Amniotic epithelial cell (primary cell): Measurements from ENCODE around the gene NLRP1.
A peak's percentile ranks its signal among the peaks of the same experiment; 100 is the strongest.

ENCODE experiments used
- DNase-seq: peaks from one replicate; pipeline ENCODE4 v3.0.0-alpha.2; 2010; ENCODE audit warnings: low read depth

Gene NLRP1

DNA sequence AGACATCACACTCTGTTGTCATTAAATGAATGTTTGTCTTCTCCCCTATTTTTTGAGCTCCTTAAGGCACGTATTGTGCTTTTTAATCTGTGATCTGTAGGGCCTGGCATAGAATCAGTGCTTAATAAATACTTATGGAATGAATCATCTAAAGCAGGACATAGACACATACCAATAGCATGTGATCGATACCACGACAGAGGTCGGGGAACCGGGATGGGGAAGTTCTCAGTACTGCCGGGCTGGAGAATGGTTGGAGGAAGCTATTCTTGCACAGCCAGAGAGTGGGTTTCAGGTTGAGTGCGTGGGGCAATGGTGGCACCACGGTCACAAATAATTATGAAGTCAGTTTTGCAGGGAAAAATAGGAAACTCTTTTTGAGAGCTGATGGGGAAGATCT lies 26.8 kb downstream of the NLRP1 start:
- DNase-seq, result peak; percentile 9

DNA sequence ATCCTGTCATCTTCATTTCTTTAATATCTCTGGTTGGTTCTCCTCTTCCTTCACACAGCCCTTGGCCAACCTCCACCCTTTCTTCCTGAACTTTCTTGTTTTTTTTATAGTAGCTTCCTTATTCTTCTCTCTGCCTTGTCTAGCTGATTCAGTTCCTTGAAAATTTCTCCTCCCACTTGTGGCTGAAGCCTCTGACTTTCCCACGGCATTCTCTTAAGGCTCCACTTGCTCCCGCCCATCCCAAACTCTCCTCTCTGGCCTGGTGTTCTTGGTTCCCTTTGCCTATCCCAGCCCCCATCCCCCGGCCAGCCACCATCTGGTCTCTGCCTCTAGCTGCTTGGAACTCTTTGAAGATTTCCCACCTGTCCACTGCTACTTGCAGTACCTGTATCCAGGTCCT lies 29.1 kb downstream of the NLRP1 start:
- DNase-seq, result peak; percentile 52

DNA sequence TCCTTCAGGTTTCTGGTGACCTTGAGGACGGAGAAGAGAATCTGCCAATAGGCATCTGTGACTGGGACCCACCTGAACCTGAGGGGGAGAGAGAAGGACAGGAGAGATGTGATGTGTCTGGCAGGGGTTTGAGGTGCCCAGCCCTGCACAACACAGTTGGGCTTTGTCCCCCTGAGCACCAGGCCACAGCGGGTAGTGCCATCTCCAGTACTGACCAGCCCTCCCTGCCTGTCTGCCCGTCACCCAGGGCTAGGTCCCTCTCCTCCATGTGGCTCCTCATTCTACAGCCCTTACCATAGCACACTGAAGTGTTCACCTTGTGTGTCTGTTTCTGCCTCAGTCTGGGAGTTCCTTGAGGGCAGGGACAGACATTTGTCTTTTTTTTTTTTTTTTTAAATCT lies 30.8 kb downstream of the NLRP1 start:
- DNase-seq, result no peak

DNA sequence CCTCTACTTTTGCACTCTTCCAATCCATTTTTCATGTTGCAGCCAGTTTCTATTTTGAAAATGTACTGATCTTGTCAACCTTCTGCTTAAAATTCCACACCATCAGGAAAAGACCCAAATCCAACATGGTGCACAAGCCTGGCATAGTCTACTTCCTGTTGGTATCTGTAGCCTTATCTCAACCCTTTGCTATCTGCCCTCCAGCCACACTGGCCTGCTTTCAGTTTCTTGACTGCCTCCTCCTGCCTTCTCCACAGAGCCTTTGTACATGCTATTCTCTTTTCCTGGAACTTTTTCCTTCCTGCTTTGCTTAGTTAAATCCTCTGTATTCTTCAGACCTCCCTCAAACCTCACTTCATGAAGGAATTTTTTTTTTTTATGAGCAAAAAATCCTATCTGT lies 31.5 kb downstream of the NLRP1 start:
- DNase-seq, result no peak

DNA sequence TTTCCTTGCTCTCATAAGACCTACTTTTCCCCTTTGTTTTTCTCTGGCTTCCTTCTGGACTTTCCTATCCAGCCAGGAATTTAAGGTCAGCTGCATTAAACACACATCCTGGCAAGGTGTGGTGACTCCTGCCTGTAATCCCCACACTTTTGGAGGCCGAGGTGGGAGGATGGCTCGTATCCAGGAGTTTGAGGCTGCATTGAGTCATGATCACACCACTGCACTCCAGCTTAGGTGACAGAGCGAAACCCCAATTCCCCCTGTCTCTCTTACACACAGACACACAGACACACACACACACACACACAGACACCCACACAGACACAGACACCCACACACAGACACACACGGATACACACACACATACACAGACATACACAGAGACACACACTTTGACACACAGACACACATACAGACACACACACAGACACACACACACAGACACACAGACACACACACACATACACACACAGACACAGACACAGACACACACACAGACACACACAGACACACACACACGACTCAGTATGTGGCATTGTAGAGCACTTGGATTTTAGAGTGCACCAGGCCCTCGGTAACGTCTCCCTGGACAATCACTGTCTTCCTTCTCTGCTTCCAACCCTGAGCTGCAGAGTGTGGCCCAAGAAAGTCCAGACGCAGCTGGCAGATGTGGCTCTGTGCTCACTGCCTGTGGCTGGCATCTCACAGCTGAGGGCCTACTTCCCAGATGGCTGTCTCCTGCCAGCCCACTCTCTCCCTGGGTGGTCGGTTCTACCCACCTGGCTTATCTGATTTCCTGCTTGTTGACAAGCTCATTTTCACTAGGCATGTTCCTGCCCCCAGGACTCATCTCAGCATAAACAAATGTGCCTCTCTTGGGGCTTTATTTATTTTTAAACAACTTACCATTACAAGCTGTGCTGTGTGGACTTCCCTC lies 39.0 kb downstream of the NLRP1 start:
- peak; percentile 10 for DNase-seq

DNA sequence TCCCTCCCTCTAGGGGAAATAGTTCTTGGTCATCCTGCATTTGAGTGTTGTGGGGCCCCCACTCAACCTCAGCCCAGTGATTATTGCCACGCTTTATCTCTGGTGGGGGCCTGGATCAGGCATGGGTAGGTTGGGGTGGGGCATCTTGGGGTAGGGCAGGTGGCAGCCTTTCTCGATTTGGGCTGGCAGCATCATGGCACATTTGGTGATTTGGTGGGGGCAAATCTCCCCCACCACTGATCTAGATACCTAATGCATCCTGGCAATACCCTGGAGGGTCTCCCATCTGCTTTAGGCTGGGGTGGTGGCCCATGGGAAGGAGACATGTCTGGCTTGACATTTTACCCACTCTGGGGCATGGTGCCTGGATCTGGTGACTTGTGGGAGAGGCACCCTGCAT lies 40.2 kb downstream of the NLRP1 start:
- DNase-seq, result no peak

DNA sequence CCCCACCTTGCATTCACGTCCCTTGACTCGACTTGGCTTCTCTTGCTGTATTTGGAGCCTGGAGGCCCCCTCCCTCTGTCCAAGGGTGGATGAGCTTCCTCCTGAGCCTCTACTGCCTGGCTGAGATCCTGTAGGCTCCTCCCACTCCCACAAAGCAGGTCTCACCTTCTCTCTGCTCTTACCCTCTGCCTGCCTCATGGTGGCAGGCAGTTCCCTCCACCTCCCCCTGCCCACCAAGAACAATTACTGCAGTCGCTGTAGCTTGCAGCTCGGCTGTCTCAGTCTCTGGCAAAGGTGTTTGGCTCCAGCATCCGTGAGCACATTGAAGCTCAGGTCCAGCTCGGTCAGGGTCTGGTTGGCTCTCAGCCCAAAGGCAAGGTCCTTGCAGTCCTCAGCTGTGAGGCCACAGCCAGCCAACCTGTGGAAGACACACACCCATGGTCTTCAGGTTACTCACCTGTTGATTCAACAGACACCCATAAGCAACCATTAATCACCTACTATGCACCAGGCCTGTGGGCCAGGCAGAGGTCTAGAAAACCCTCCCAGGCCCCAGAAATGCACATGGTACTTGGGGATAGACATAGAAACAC lies 42.6 kb downstream of the NLRP1 start:
- no peak for DNase-seq

DNA sequence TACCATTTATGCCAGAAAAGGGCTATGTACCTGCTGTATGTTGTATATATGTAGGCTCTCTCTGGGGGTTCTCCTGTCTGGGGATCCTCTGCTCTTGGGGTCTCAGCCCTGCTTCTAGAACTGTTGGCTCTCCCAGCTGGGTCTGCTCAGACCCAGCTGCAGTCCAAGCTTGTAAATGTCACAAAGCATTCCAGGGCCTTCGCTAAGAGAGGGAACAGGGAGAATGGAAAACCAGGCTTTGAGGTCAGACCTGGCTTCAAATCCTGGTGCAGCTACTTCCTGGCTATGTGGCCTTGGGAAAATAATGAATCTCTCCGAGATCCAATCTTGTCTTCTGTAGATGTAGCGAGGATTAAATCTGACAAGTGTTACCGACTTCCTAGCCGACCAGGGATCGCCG lies 44.0 kb downstream of the NLRP1 start:
- no peak for DNase-seq

DNA sequence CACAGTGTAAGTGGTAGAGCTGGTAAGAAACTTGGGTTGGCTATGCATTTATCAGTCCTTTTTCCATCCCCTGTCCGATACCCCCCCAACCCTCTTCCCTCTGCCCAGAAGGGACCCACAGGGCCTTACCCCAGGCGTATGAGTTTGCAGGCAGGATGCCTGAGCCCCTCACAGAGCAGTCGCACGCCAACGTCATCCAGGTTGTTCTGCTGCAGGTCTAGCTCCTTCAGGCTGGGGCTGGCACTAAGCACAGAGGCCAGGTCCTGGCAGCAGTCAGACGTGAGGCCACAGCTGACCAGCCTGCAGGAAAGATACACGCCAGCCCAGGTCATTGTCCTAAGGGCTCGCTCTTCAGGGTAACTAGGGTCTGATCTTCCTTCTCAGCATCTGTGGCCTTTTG lies 45.0 kb downstream of the NLRP1 start:
- no peak for DNase-seq

DNA sequence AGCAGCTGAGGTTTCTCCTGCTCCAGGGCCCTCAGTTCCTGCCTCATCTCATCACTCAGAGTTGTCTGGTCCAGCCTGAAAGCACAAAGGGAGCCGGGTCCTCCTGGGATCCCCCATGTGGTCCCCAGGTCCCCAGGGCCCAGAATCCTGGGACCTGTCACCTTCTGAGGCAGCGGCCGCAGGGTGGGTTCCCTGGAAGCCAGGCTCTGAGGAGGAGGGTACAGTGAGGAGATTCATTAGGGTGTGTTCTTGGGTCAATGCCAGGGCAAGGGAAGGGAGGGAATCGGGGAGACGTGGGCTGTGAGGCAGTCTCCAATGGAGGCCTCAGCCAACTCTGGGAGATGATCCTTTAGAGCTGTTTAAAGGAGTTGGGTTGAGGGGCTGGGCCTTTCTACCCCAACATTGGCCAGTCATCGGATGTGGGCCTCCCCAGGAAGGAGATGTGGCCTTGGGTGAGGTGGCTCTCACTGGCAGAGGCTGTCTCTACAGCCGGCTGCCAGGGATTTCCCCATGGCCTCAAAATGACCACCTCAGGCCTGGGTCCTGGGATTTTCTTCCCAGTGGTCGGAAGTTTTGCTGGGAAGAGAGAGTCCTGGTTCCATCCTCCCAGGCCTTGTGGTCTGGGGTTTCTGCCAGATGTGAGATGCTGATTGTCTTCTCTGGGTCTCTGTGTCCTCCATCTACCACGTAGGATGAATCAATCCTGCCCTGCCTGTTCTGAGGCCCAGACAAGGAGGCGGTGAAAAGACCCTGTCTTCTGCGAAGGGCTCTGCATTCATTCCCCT lies 47.3 kb downstream of the NLRP1 start:
- DNase-seq, result peak; percentile 82

DNA sequence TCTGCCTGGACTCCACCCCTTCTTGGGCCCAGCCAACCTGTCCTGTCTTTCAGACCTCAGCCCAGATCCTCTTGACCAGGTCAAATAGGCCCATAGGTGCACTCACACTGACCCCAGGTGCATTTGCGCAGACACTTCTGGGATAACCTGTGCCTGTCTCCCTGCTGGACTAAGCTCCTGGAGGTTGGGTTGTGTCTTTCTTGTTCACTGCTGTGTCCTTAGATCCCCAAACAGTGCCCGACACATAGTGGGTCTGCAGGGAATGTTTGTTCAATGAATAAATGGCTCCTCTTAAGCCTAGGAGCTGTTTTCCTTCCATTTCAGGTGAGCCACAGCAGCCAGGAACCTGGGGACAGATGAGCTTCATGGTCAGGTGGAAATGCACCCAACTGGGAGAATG lies 48.9 kb downstream of the NLRP1 start:
- no peak for DNase-seq

DNA sequence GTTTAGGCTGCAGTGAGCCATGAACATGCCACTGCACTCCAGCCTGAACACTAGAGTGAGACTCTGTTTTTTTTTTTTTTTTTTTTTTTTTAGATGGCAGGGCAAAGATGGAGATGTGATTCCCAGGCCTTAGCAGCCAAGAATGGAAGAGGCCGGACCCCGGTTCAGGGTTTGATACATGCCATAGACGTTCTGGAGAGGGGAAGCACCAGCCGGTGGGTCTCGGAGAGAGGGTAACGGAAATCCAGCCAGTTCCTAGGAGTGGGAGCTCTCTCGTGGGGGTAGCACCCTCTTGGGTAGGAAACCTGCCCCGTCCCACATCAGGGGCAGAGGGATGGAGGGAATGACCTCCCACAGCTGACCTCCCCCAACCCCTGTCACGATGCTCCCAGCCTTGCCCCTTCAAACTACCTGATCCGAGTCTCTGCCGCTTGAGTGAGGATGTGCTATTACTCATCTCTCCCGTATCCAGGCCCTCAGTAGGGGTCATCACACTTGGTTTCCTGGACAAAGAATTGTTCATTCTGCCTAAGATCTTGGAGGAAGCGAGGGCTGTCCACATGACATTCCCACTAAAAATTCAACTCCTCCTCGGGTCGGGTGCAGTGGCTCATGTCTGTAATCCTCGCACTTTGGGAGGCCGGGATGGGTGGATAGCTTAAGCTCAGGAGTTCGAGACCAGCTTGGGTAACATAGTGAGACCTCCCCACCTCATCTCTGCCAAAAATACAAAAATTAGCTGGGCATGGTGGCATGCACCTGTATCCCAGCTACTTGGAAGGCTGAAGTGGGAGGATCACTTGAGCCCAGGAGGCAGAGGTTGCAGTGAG lies 50.6 kb downstream of the NLRP1 start:
- no peak for DNase-seq

DNA sequence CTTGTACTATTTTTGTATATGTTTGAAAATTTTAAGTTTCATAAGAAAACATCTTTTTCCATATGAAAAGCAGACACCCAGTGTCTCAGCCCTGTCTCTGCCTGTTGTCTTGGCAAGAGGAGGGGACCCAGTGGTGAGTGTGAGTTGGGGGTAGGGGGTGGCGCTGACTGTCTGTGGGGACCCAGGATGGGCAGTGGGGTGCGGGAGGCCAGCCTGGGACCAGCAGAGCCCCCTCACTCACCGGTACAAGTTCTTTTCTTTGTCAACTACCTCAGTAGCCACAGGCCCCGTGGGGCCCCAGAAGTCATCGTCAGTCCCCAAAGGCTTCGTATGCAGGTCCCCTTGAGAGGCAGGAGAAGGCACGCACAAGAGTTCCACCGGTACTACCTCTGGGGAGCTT lies 51.7 kb downstream of the NLRP1 start:
- DNase-seq, result no peak

DNA sequence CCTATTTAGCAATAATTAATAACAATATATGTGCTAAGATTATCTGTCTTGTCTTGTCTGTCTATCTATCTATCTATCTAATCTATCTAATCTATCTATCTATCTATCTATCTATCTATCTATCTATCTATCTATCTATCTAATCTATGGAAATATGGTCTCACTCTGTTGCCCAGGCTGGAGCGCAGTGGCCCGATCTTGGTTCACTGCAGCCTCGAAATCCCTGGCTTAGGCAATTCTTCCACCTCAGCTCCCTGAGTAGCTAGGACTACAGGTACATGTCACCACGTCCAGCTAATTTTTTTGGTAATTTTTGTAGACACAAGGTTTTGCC lies 53.3 kb downstream of the NLRP1 start:
- DNase-seq, result no peak

DNA sequence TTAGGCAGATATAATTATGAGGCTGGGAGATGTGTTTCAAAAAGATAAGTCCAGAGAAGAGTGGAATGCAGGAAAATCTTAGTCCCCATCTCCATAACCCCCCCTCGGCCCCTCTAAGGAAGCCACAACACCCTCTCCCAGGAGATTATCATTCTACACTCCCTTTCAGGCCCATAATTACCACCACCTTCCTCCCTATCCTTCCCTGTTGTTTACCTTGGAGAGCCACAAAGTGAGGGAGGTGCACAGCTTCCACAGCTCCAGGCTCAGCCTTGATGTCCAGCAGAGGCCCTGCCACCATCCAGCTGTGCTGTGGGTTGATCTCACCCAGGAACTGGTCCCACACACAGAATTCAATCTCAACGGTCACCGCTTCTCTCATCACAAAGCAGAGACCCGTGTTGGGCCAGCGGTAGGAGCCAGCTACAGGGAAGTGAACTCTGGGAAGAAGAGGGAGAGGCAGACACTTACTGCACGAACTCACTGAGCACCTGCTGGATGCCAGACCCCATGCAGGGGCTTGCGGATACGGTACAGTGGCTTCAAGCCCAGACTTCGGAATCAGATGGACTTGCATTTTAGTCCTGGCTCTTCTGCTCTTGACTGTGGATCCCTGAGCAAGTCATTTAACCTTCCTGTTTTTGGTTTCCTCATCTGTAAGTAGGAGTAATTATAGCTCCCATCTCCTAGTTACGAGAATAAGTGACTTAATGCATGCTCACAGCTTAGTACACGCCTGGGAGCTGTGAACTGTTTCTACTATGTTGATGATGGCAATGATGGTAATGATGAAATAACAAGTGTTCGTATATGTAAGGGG lies 53.8 kb downstream of the NLRP1 start:
- no peak for DNase-seq

DNA sequence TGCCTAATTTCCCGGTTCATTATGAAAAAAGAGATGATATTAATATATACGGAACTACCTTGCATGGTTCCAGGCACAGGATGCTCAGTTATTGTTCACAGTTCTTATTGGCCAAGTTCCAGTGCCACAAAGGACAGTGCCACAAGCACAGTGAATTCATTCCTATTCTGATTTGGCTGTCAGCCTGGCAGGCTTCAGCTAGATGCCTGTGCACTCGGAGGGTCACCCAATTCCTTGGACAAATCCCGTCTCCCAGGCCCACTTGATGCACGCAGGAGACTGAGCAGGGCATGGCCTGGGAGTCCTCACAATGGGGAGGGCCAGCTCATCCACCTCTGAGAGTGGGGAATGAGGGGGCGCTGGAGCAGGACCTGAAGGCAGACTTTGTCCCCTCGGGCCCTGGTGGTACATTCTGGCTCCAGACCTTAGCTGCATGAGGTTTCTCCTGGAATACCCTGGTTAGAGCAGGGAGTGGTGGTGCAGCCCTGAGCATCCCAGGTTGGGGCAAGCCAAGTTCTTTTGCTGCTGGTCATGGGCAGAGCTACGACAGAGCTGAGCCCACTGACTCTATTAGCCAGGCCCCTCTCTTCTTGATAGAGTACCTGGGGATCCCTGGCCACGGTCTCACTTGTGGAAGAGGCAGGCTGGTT lies 56.6 kb downstream of the NLRP1 start:
- DNase-seq, result no peak

DNA sequence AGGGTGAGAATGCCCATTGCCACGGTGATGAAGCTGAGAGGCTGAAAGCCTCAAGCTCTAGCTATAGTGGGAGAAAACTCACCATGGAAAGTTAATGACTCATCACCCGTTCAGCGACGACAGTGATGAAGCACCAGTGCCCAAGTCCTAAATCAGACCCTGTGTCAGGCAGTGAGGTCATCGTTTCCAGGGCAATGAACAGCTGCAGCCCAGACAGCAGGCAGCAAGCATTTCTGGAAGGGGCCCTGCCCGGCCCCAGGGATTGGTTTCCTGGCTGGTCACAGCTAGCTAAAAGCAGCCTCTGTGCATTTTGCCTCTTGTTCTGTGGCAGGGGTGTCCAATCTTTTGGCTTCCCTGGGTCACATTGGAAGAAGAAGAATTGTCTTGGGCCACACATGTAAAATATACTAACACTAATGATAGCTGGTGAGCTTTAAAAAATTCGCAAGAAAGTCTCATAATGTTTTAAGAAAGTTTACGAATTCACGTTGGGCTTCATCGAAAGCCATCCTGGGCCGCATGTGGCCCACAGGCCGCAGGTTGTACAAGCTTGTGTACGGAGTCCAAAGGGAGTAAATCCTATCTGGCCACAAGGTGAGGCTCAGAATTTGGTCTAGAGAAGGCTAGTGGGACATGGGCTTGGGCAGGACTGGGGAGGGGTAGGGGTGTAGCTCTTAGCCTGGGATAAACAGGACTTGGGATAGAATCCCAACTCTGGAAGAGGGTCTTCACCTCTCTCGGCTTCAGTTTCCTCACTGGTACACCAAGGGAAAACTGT lies 57.3 kb downstream of the NLRP1 start:
- peak; percentile 98 for DNase-seq

DNA sequence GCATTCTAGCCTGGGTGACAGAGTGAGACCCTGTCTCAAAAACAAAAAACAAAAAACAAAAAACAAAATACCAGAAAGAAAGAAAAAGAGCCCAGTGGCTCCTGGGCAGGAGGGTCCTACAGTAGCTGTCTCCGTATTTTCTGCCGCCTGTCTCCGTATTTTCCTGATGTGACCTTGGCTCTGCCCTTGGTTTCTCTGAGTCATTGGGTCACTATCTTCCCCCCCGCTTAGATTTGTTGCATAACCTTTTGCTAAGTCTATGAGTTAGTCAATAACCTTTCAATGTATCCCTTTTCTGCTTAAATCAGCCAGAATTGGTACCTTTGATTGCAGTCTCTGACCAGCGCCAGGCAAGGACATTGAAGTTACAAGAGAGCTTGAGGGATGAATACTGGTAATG lies 61.1 kb downstream of the NLRP1 start:
- no peak for DNase-seq

DNA sequence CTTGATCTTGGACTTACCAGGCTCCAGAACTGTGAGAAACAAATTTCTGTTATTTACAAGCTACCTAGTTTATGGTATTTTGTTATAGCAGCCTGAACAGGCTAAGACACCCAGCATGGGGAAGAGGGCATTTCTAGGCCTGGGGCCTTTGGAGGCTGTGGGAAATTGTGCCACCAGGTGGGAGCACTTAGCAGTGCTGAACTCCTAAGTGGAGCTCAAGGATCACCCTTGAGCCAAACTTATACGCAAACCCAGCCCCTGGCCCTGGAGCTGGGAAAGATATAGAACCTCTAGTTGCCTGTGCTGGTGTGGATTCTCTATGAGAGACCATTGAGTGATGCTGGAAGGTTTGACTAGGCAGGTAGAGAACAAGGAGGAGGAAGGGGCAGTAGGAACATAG lies 61.8 kb downstream of the NLRP1 start:
- no peak for DNase-seq
